GM19328 (cell line): ENCODE results near the gene GMFB.

ENCODE experiments used
- ATAC-seq: cut with Tn5 transposase; IDR thresholded peaks from one replicate; pipeline ENCODE4 v1.9.1; 2021; ENCODE audit warnings: mild to moderate bottlenecking, moderate library complexity; ENCODE audit not compliant: unreplicated experiment

GMFB gene

DNA sequence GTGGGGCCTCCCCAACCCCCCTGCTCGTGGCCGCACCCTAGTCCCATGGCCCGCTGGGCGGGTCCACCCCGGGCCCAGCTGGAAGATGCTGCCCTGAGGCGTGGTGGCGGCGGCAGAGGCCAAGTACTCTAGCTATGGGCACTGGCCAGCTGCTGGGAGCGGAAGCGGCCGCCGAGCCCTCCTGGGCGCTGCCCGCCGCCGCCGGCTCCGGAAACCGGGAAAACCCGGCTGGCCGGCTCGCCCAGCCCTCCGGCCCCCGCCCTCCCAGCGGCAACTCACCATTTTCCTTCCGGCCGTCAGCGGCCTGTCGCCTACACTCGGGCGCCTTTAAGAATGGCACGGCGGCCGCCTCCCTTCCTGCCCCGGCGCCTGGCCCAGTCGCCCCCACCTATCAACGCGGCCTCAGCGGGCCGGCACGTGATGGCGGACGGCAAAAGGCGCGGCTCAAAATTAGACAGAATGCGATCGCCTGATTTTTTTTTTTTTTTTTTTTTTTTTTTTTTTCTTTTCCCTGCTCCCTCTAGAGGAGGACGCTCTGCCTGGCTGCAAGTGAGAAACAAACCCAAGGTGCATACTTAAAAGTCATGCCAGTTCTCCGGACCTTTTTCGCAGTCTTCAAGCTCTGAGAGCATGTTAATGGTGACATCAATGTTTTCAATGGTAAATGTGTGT, at the start of gene GMFB:
Gene GMFB (minus strand): TSS at position 335 of the 672 bp plus-strand sequence. CDS start 53 bp downstream, at position 282.
- peak; percentile 94 for ATAC-seq

DNA sequence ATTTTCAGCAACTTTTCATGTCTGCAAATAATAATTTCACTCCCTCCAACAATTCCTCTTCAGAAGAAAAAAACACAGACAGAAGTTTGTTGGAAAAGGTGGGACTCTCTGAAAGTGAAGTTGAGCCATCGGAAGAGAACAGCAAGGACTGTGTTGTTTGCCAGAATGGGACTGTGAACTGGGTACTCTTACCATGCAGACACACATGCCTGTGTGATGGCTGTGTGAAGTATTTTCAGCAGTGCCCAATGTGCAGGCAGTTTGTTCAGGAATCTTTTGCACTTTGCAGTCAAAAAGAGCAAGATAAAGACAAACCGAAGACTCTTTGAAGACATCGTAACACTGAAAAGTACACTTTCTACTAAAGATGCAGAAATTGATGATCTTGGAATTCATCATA, 49.3 kb upstream of the GMFB start:
- ATAC-seq = no peak

DNA sequence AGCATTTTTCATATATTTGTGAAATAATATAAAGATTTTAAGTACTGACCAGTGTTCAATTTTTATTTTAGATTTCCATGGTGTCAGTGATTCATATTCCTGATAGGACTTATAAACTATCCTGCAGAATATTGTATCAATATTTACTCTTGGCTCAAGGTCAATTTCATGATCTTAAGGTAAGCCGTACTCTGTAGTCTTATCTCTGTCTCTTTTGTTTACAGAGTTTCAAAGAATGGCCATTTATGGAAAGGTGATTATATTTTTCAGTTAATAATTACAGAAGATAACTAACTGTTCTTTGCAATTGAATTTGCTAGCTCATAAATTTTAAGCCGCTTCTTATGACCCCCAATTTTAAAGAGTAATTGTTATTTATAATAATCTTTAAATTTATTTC, 48.9 kb upstream of the GMFB start:
- no peak for ATAC-seq

DNA sequence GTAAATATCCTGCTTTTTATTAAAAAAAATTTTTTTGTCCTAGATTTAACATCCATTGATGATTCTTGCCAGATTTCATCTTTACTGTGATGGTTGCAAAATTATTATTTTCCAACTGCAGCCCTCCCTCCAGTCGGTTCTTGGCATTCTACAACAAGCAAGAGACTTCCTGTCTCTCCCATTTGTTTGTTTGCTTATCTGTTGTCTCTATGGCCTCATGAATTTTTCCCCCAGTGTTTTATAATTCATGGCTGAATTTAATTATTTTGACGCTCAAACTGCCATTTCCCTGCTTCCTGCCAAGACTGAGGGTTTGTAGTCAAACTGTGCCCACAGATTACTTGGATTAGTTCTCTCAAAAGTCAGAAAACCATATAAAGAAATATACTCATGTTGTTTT, 46.9 kb upstream of the GMFB start:
- ATAC-seq = no peak

DNA sequence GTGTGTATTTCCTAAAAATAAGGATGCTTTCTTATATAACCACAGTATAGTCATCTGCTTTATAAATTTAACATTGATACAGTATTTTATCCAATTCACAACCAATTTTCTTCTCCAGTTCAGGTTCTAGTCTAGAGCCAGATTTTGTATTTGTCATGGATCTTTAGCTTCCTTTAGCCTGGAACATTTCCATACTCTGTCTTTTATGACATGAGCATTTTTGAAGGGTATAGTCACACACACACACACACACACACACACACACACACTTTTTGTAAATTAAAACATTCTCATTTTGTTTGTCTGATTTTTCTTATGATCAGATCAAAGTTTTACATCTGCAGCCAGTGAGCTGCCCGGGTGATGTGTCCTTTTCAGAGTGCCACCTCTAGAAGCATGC, 46.3 kb upstream of the GMFB start:
- ATAC-seq = no peak

DNA sequence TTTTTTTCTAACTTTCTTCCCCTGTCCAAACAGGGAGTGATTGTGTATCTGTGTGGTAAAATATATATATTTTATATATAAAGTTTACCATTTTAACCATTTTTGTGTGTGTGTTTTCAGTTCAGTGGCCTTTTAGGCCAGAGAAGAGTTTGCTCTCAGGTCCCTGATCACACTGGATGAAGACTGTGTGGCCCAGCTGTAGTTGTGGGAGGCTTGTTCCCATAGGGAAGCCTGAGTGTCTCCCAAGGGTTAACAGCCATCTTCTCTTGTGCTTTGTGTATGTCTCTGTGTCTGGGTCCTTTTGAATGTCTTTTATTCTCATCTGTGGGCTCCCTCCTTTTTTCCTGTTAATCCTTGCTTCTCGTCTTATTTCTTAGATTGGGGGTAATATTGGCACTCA, 44.3 kb upstream of the GMFB start:
- peak; percentile 6 for ATAC-seq

DNA sequence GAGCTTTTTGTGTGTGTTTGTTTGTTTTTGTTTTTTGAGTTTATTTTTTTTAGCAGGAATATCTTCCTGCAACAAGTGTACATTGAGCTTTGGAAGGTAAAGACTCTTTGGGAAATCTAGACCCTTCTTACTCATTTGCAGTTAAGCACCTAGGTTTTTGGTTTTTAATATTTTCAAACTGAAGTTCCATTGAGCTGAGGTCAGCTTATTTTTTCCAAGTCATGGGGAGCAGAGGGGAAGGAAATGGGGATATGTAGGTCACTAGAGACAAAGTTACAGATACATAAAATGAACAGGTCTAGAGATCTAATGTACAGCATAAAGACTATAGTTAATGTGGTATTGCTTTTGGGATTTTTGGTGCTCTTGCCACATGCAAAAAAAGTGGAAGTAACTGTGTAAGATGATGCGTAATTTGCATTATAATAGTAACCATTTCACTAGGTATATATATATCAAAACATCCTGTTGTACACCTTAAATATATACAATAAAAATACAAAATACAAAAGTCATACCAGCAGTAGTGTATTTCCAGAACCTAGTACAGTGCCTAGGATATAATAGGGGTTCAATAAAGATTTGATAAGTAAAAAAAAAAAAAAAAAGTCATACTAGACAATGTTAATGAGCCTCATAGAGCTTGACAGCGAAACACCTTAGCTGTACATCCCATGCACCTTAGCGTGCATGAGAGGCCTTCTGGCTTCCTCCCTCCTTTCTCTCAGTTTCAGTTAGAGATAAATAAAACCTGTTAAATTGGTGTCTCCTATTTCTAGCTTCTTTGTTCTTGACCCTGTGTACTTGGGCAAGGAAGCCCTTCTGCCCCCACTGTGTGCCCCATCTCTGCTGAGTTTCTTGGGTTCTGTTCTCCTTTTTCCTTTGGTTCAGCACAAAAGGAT, 43.6 kb upstream of the GMFB start:
- ATAC-seq = peak; percentile 85

DNA sequence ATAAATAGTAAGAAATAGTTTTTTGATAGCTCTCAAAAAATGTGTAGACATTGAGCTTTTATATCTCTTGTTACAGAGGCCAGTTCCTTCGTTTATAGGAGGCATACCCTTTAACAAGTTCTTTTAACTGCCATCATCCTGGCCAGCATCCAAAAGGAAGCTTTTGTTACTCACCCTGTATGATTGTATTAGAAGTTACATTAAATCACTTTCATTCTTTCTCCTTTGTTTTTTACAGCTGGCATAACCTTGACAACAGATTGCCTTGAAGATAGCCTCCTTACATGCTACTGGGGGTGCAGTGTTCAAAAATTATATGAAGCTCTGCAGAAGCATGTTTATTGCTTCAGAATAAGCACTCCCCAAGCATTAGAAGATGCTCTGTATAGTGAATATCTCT, 41.0 kb upstream of the GMFB start:
- no peak for ATAC-seq

DNA sequence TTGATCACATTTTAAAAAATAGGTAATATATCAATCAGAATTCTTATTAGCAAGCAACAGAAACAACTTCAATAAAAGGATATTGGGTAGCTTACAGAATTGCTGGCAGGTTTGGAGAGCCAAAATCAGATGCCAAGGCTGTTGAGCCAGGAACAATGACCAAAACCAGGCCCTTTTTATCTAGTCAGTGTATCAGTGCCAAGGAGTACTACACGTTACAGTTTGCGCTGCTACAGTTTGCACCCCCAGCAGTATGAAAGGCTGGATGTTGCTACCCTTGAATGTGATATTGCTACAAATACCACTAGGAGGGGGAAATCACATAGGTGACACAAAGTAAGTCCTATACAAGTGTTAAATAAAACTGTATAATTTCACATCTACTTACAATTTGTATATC, 40.2 kb upstream of the GMFB start:
- ATAC-seq = no peak

DNA sequence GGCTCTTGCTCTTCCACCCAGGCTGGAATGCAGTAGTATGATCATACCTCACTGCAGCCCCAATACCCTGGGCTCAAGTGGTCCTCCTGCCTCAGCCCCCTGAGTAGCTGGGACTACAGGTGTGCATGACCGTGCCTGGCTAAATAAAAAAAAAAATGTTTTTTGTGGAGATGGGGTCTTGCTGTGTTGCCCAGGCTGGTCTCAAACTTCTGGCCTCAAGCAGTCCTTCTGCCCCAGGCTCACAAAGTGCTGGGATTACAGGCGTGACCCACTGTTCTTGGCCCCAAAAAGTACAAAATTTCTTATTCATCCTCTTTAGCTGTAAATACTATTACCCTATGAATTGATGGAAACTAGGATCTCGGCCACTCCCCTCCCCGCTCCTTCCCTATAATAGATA, 35.6 kb upstream of the GMFB start:
- ATAC-seq = no peak

DNA sequence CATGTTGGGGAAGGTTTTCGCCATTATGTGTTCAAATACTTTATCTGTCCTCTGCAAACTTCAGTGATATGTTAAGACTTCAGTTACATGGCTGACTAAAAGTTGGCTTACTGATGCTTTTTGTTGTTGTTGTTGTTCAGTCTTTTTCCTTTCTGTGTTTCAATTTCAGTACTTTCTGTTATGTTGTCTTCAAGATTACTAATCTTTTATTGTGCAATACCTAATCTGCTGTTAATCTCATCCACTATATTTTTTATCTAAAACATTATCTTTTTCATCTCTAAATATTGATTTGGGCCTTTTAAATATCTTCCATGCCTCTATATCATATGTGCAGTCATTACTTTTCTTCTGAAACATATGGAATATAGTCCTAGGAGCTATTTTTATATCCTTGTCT, 27.9 kb upstream of the GMFB start:
- ATAC-seq = no peak

DNA sequence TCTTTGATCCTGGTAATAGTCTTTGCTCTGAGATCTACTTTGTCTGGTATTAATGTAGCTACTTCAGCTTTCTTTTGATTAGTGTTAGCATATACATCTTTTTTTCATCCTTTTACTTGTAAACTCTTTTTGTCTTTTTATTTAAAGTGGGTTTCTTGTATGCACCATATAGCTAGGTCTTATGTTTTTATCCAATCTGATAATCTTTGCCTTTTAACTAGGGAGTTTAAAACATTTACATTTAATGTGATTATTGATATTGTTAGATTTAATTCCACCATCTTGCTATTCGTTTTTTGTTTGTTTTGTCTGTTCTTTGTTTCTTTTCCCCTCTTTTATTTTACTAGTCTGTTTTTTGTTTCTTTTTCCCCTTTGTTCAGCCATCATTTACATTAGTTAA, 26.9 kb upstream of the GMFB start:
- ATAC-seq = no peak

DNA sequence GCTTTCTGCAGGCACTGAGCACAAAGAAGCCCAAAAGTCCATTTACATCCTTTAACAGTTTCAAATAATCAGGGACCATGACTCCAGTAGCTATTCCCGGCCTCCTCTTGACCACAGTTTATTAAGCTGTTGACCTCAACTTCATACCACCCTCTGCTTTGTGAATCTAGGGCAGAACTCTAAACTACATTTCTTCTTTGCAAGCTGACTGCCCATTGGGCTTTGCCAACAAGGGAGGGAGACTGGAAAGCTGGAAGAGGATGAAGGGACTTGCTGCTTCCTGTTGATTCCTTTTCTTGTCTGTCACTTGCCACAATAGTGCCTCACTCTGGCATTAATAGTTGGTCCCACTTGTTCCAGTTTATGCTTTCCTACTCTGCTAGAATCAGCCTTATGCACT, 23.6 kb upstream of the GMFB start:
- no peak for ATAC-seq

DNA sequence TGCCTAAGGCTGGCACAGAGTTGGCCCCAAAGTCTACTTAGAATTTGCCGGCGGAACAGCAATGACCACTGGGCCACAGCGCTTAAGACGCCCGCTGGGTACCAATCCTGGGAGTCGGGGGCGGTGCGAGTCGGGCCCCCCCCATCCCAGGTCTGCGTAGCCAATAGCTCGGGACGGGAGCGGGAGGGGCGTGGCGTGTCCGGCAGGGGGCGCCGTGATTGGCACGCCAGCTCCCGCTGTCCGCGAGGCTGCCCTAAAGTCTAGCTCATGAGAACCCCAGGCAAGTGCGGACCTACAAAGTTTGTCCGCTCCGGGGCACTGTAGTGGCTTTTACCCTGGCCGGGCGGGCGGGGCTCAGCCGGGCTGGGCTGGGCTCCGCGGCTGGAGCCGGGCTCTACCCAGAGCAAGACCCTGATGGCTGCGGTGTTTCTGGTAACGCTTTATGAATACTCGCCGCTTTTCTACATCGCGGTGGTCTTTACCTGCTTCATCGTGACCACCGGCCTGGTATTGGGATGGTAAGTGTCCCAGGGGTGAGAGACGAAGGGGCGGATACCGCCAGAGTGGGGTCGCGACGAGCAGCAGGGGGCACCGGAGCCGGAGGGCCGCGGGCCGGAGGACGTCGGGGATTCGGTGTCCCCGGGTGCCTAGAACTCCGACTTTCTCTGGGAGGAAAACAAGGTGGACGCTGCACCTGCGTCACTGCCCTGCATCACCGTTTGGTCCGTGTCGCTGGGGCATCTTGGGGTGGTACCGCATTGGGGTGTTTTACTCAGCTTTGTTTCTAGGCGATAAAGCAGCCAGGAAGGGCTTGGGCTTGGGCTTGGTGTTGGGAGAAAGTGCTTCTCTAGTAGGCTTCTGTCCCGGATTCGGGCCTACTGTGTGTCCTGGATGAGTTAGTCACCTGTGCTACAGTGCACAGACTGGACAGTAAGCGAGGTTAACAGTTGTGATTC, 21.0 kb upstream of the GMFB start, which contains the start of gene CGRRF1:
Gene CGRRF1 (plus strand): TSS at position 361 of the 956 bp plus-strand sequence. CDS start 54 bp downstream, at position 415.
- ATAC-seq = peak; percentile 90

DNA sequence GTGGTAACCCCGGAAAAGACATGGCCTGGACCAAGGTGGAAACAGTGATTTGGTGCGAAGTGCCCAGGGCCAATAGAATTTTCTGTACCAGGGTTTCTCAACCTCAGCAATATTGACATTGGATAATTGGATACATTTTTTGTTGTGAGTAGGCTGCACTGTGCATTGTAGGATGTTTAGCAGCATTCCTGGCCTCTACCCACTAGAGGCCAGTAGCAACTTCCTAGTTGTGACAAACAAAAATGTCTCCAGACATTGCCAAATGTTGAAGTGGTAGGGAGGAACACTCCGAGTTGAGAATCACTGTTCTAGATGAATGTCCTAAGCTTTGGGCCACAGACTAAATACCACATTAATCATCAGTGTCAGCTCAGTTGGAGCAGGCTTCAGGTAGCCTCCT, 14.7 kb upstream of the GMFB start:
- ATAC-seq = no peak

DNA sequence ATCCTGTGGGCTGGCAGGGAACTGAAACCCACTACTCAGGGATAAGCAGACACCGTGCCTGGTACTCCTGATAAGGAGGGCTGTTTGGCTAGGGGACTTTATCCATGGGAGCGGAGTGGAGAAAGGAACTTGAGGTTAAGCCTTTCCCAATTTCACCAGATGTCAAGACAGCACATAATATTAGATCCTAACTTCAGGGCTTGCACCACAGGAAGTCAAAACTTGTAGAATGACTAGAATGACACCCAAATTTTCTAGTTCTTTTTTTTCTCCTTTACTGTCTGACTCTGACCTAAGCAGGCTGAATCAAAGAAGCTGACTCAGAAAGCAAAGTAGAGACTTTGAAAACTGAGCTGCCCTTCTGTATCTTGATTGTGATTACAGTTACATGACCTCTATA, 13.8 kb upstream of the GMFB start:
- no peak for ATAC-seq

DNA sequence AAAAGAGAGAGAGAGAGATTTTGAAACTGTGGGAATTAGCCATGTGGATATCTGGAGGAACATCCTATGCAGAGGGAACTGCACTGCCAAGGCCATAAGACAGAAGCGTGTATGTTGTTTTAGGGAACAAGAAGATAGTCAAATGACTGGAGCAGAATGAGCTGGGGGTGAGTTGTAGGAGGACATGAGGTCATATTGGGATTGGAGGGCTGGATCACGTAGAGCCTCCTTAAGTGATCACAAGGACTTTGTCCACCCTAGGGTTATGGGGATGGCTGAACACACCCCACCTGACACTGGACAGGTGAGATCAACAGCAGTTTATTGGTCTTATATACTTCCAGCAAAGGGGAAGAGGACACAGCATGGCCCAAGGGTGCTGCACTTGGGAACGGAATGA, 12.7 kb upstream of the GMFB start:
- no peak for ATAC-seq

DNA sequence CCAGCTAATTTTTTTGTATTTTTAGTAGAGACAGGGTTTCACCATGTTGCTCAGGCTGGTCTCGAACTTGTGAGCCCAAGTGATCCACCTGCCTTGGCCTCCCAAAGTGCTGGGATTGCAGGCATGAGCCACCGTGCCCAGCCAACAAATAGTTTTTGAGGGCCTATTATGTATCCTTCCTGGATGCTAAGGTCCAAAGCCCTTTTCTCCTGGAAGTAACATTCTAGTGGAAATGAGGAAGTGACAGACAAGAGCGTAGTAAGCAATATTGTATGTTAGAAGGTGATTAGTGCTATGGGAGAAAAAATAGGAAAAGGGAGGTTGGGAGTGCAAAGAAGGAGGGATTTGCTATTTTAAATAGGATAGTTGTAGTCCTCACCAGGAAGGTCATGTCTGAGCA, 12.0 kb upstream of the GMFB start:
- ATAC-seq = no peak

DNA sequence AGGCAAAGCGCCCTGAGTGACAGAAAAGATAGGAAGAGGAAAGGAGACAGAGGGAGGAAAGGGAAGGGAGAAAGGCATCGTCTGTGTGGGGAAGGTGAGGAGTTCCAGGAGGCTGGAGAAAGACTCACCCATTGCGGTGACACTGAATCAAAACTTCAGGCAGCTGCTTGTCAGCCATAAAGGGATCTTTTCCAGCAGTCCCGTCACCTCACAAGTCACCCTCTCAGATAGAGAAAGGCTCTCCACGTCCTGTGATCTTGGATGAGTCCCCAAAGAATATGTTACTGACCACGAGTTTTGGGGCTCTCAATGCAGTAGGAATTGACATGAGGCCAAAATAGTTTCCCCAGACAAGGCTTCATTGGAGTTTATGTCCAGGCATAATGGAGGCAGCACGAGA, 9.8 kb upstream of the GMFB start:
- ATAC-seq = no peak

DNA sequence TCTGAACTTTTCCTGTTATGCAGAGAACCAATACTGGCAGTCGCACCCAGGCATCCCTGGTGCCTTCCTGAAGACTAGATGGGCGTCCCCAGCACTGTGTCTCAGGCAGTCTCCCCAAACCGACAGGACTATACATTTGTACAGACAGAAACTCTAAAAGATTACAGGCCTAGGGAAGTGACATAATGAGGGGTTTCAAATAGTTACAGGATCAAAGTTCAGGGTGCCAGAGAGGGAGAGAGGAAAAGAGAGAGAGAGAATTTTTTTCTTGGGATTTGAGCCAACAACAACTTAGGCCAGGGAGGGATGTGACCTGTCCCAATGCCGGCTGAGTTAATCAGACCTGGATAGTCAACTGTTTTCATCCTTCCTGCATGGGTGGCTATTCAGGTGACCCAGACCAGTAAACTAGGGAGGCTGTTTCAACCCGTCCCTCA, 9.3 kb upstream of the GMFB start:
- ATAC-seq = no peak

DNA sequence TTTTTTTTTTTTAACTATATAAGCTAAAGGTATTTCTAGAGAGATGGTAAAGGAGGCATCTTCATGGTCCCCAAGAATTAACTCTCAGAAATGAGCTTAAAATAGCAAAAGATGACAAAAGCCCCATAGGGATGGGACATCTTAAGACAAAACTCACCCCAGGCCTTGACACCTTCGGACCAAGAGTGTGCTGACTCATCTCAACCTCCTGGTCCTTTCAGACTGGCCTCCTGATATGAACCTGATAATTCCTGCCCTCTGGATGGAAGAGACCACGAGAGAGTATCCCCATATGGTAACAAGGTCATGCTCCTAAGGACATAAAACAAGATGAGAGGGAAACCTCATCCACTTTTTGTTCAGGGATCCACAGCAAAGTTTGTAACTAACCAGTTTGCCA, 8.4 kb upstream of the GMFB start:
- ATAC-seq = no peak
